GM13976 (cell line): Measurements from ENCODE around the gene RANBP9.

ENCODE experiments used
- DNase-seq: peaks from one replicate; pipeline ENCODE4 v3.0.0; 2012; ENCODE audit warnings: low spot score
- CTCF ChIP-seq: IDR thresholded peaks from 2 replicates; pipeline ENCODE4 v1.5.1; 2012; ENCODE audit warnings: borderline replicate concordance, mild to moderate bottlenecking; ENCODE audit not compliant: insufficient read depth; ENCODE audit errors: extremely low read depth, missing control alignments, control extremely low read depth
- in situ Hi-C: fragments of 300-500 bp; cut with MboI; formaldehyde crosslinking; loops from one replicate; pipeline ENCODE4 v1.12.0; 2022; ENCODE audit warnings: low sequenced_read_pairs, mixed read lengths, inconsistent platforms; ENCODE audit not compliant: unreplicated experiment

The RANBP9 gene

GRCh38 chr6:13572951-13573654 is 138.5 kb downstream of the RANBP9 start:
- in situ Hi-C loops: no loop called here

GRCh38 chr6:13572240-13572639 is 139.4 kb downstream of the RANBP9 start:
- no peak for TF ChIP-seq CTCF
- DNase-seq: no peak
- in situ Hi-C loops: no loop called here

More at GRCh38 chr6:13572951-13573654, 138.5 kb downstream of the RANBP9 start:
- TF ChIP-seq CTCF: no peak
- no peak for DNase-seq
